Spleen (tissue), 11 donors: ENCODE data around the gene SLC17A3. TPM values are rescaled to one million over a fixed set of nuclear protein-coding genes. Genes with fewer than 3 reads are reported as not detected.

Experiments used
- DNase-seq: peaks from one replicate; pipeline ENCODE4 v3.0.0-alpha.2; 2020
- H3K27ac ChIP-seq, 8 donors: fragments of 200-600 bp; sonication (generic) in 7 of 8; 1 replicate in 4 of 8; 2 replicates in 4 of 8; pipeline versions ENCODE4 v1.5.0 to v1.8.0; 2016 to 2021; ENCODE audit warnings: inconsistent platforms in 4 of 8, mild to moderate bottlenecking in 4 of 8, moderate library complexity in 1 of 8
- H3K27me3 ChIP-seq, 7 donors: fragments of 200-600 bp; sonication (generic) in 6 of 7; replicated peaks in 1 of 7; 1 replicate in 4 of 7; 2 replicates in 3 of 7; pipeline versions ENCODE4 v1.5.0 to v1.8.0; 2016 to 2021; ENCODE audit warnings: inconsistent platforms in 3 of 7, mild to moderate bottlenecking in 1 of 7
- H3K36me3 ChIP-seq, 6 donors: fragments of 200-600 bp; sonication (generic) in 5 of 6; 1 replicate in 4 of 6; 2 replicates in 2 of 6; pipeline versions ENCODE4 v1.5.0 to v1.8.0; 2016 to 2021; ENCODE audit warnings: inconsistent platforms in 2 of 6
- H3K4me1 ChIP-seq, 6 donors: fragments of 200-600 bp; sonication (generic) in 5 of 6; 1 replicate in 3 of 6; 2 replicates in 3 of 6; pipeline versions ENCODE4 v1.5.0 to v1.8.0; 2016 to 2021; ENCODE audit warnings: inconsistent platforms in 3 of 6
- H3K4me3 ChIP-seq, 8 donors: fragments of 200-600 bp; sonication (generic) in 7 of 8; 1 replicate in 4 of 8; 2 replicates in 4 of 8; pipeline versions ENCODE4 v1.5.0 to v1.8.0; 2016 to 2021; ENCODE audit warnings: inconsistent platforms in 4 of 8, mild to moderate bottlenecking in 4 of 8, moderate library complexity in 2 of 8
- H3K9me3 ChIP-seq, 8 donors: fragments of 200-600 bp; sonication (generic) in 7 of 8; 1 replicate in 4 of 8; 2 replicates in 4 of 8; pipeline versions ENCODE4 v1.5.0 to v1.8.0; 2016 to 2021; ENCODE audit warnings: inconsistent platforms in 4 of 8
- POLR2A ChIP-seq, 3 donors: fragments of 450-650 bp; IDR thresholded peaks; one replicate each; pipeline ENCODE4 v1.5.1; 2017; ENCODE audit warnings: antibody characterized with exemption in 3 of 3, mild to moderate bottlenecking in 1 of 3
- POLR2AphosphoS5 ChIP-seq, 3 donors: sonication (generic); formaldehyde crosslinking; IDR thresholded peaks; one replicate each; pipeline ENCODE4 v1.5.1; 2017; ENCODE audit warnings: antibody characterized with exemption in 3 of 3
- WGBS, 5 donors: extraction: QIAGEN DNeasy Blood & Tissue Kit in 3 of 5; methylation state at CpG; one replicate each; pipeline versions ENCODE4 v1.1.5 to v1.1.7; 2013 to 2018; 5-methylcytosine and 5-hydroxymethylcytosine counted together
- intact Hi-C: fragments of 100-400 bp; cut with DNase I; formaldehyde crosslinking; loops from one replicate; pipeline ENCODE4 v1.15.0; 2023; ENCODE audit warnings: low total_unique reads
- polyA plus RNA-seq, 3 donors: library from polyadenylated mRNA; stranded (reverse); fragments of 200-250 nt; gene quantifications; one replicate each; pipeline ENCODE4 v1.2.1, GENCODE V29; 2013
- total RNA-seq, 7 donors: library from RNA; depleted of rRNA in 3 of 7; stranded (reverse); fragments of >200 nt in 3 of 7; fragmentation: NEBNext Ultra II Directional in 4 of 7; extraction: Animal tissue kit (Norgen Biotek cat#: 25700) in 4 of 7; gene quantifications; one replicate each; pipeline versions ENCODE4 v1.1.0 to v1.2.1, GENCODE V29; 2016 to 2021
- TF ChIP-seq, protein P1 (sequence below), 11 experiments: fragments of 200-600 bp in 7 of 11; fragments of 450-650 bp in 4 of 11; sonication (generic) in 4 of 11; IDR thresholded peaks in 8 of 11; conservative IDR thresholded peaks in 3 of 11; 1 replicate in 7 of 11; 2 replicates in 4 of 11; pipeline versions ENCODE4 v1.4.0 to v1.8.0; 2016 to 2021; ENCODE audit warnings: antibody characterized with exemption in 11 of 11, inconsistent platforms in 4 of 11, mild to moderate bottlenecking in 1 of 11
- donor health status: healthy with polysubstance abuse.
- donor health status: DM: no; HTN: no; CAD: no; lungs with moderate emphysema.
- donor health status: DM: no; HTN: no; CAD: no.
- donor health status: Bipolar disorder and iron deficiency.
- donor health status: healthy.
- donor health status: DM: no; HTN: no; CAD: no.
- donor health status: DM: yes; HTN: yes; CAD: no.

Gene SLC17A3
- total and polyA plus RNA-seq, 10 donors: 0.11 TPM; not detected in 9

DNA sequence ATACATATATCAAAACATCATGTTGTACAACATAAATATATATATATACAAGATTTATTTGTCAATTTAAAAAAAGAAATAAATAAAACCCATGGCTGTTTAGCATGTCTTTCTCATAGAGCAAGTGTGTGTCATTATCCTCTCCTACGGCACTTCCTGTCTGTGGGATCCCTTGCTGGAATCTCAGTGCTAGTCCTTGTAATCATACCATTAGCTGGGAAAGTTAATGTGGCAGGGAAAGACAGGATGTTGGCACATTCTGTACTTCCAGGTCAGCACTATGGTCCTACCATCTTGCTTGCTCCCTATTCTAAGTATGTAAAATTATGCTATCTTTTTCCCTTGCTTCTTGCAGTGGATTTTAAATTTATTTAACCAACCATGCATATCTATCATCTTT, 9.5 kb upstream of the SLC17A3 start:
- TF ChIP-seq, protein P1, sequence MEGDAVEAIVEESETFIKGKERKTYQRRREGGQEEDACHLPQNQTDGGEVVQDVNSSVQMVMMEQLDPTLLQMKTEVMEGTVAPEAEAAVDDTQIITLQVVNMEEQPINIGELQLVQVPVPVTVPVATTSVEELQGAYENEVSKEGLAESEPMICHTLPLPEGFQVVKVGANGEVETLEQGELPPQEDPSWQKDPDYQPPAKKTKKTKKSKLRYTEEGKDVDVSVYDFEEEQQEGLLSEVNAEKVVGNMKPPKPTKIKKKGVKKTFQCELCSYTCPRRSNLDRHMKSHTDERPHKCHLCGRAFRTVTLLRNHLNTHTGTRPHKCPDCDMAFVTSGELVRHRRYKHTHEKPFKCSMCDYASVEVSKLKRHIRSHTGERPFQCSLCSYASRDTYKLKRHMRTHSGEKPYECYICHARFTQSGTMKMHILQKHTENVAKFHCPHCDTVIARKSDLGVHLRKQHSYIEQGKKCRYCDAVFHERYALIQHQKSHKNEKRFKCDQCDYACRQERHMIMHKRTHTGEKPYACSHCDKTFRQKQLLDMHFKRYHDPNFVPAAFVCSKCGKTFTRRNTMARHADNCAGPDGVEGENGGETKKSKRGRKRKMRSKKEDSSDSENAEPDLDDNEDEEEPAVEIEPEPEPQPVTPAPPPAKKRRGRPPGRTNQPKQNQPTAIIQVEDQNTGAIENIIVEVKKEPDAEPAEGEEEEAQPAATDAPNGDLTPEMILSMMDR (IDR thresholded peaks at IDR 0.05 in 8 of 11, conservative IDR thresholded peaks at IDR 0.05 in 3 of 11): no peak
- TF ChIP-seq POLR2A (IDR thresholded peaks at IDR 0.05) (no peak), POLR2AphosphoS5 (IDR thresholded peaks at IDR 0.05) (no peak)
- H3K27me3 ChIP-seq: peaks cover 0 to 4% (median 0%) of the 10 kb centered on the region in 7 donors
- intact Hi-C loops: no loop called here
- no peak overlapping the region for H3K4me3 ChIP-seq
- 76 to 92% (median 91%) methylated on average over 1 of the region's 1 CpG for WGBS, 5 donors
- DNase-seq: no peak
- no peaks in the 10 kb centered on the region for H3K9me3 ChIP-seq
- H3K36me3 ChIP-seq: no peaks in the 10 kb centered on the region
- H3K4me1 ChIP-seq: no peaks in the 10 kb centered on the region
- no peak overlapping the region for H3K27ac ChIP-seq

DNA sequence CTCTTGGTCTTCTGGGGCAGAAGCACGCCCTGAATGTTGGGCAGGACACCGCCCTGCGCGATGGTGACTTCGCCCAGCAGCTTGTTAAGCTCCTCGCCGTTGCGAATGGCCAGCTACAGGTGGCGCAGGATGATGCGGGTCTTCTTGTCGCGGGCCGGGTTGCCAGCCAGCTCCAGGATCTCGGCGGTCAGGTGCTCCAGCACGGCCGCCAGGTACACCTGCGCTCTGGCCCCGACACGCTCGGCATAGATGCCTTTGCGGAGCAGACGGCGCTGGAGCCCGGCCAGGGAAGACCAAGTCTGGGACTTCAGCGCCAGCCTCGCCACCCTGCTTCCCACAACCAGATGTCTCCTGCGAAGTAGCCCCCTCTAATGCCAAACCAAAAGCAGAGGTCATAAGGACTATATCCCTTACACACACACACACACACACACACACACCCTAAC, 8.0 kb upstream of the SLC17A3 start:
- TF ChIP-seq POLR2A (IDR thresholded peaks at IDR 0.05): no peak
- TF ChIP-seq, protein P1 (IDR thresholded peaks at IDR 0.05 in 8 of 11, conservative IDR thresholded peaks at IDR 0.05 in 3 of 11): no peak
- TF ChIP-seq POLR2AphosphoS5 (IDR thresholded peaks at IDR 0.05): no peak
- Histone ChIP-seq H3K9me3 (no peaks in the 10 kb centered on the region), H3K4me3 (peak overlapping the region in 4 of 8 donors; percentile 4 to 57 (median 28)), H3K27me3 (peaks cover 0 to 4% (median 0%) of the 10 kb centered on the region in 7 donors), H3K4me1 (no peaks in the 10 kb centered on the region), H3K36me3 (no peaks in the 10 kb centered on the region), H3K27ac (no peak overlapping the region)
- DNase-seq: peak; percentile 79
- intact Hi-C loops: no loop called here
- WGBS, 5 donors: 34 to 71% (median 60%) methylated on average over 23 to 28 of the region's 28 CpGs

DNA sequence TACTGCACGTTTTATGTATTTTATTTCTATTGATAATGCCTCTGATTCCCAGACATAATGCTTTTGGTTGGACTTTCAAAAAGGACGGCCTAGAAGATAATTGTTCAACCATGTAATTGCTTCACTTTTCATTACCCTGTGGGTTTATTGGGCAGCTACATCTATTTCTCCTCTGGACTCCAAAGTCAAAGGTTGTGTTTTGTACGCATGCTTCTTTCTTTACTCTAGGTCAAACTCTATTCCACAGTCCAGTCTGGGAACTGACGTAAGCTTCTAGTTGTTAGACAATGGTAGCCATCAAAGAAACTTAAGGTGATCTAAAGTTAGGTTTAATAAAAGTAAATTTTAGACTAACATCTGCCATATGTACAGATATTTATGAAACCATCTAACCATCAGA, 6.6 kb upstream of the SLC17A3 start:
- TF ChIP-seq, protein P1 (IDR thresholded peaks at IDR 0.05 in 8 of 11, conservative IDR thresholded peaks at IDR 0.05 in 3 of 11): no peak
- no peak for TF ChIP-seq POLR2AphosphoS5 (IDR thresholded peaks at IDR 0.05)
- TF ChIP-seq POLR2A (IDR thresholded peaks at IDR 0.05): no peak
- Histone ChIP-seq H3K27me3 (peaks cover 0 to 4% (median 0%) of the 10 kb centered on the region in 7 donors), H3K4me1 (no peaks in the 10 kb centered on the region), H3K36me3 (no peaks in the 10 kb centered on the region), H3K27ac (no peak overlapping the region), H3K9me3 (no peaks in the 10 kb centered on the region), H3K4me3 (no peak overlapping the region)
- intact Hi-C loops: no loop called here
- 85 to 96% (median 92%) methylated on average over 4 of the region's 4 CpGs for WGBS, 5 donors
- DNase-seq: no peak

DNA sequence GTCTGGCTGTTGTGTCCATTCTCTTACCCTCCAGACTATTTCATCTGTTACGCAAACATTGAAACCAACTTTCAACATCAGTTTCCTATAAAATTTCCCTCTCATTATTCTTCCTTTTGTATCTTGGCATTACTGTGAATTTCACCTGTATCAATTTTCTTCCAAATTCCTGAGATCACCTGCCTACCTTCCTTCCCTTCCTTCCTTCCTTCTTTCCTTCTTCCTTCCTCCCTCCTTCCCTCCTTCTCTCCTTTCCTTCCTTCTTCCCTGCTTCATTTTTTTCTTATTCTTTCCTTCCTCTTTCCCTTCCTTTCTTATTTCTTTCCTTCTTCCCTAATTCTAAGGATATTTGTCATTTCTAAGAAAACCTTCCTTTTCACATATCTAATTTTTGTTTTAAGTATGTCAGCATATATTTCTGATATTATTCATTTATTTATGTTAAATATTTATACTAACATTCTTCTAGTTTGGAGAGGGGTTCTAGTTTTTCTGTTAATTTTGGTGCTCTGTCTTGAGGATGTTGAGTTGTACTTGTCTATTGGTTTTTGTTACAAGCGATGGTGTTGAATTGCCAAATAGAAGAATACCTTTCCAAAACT, 4.8 kb upstream of the SLC17A3 start:
- intact Hi-C loops: no loop called here
- DNase-seq: no peak
- peaks cover 0 to 4% (median 0%) of the 10 kb centered on the region in 7 donors for H3K27me3 ChIP-seq
- no peaks in the 10 kb centered on the region for H3K36me3 ChIP-seq
- 84 to 100% (median 90%) methylated on average over 2 of the region's 2 CpGs for WGBS, 5 donors
- H3K27ac ChIP-seq: no peak overlapping the region
- TF ChIP-seq POLR2AphosphoS5 (IDR thresholded peaks at IDR 0.05) (no peak), POLR2A (IDR thresholded peaks at IDR 0.05) (no peak)
- TF ChIP-seq, protein P1 (IDR thresholded peaks at IDR 0.05 in 8 of 11, conservative IDR thresholded peaks at IDR 0.05 in 3 of 11): no peak
- no peaks in the 10 kb centered on the region for H3K4me1 ChIP-seq
- no peaks in the 10 kb centered on the region for H3K9me3 ChIP-seq
- no peak overlapping the region for H3K4me3 ChIP-seq
